Left lung (tissue), 10 donors: ENCODE data around the gene VPS13D. TPM values are rescaled to one million over a fixed set of nuclear protein-coding genes. Genes with fewer than 3 reads are reported as not detected.

Experiments used
- ATAC-seq: fragments of 200-7000 bp; cut with Tn5 transposase; one replicate; pipeline ENCODE4 v1.9.1; 2020; ENCODE audit warnings: moderate library complexity
- DNase-seq, 4 donors: peaks; one replicate each; pipeline ENCODE4 v3.0.0-alpha.2; 2013 to 2020
- H3K27ac ChIP-seq, 2 donors: fragments of 200-600 bp; sonication (generic) in 1 of 2; one replicate each; pipeline versions ENCODE4 v1.5.0 to v1.8.0; 2020 to 2021
- H3K27me3 ChIP-seq, 2 donors: fragments of 200-600 bp; sonication (generic) in 1 of 2; one replicate each; pipeline versions ENCODE4 v1.5.0 to v1.8.0; 2020 to 2021
- H3K36me3 ChIP-seq, 2 donors: fragments of 200-600 bp; sonication (generic) in 1 of 2; one replicate each; pipeline versions ENCODE4 v1.5.0 to v1.8.0; 2020 to 2021
- H3K4me1 ChIP-seq, 2 donors: fragments of 200-600 bp; one replicate each; pipeline ENCODE4 v1.8.0; 2021
- H3K4me3 ChIP-seq, 2 donors: fragments of 200-600 bp; sonication (generic) in 1 of 2; one replicate each; pipeline versions ENCODE4 v1.5.0 to v1.8.0; 2020 to 2021; ENCODE audit warnings: mild to moderate bottlenecking in 1 of 2
- H3K9me3 ChIP-seq, 2 donors: fragments of 200-600 bp; sonication (generic) in 1 of 2; one replicate each; pipeline versions ENCODE4 v1.5.0 to v1.8.0; 2020 to 2021
- intact Hi-C, 2 donors: fragments of 100-400 bp; cut with DNase I; formaldehyde crosslinking; loops; one replicate each; pipeline versions ENCODE4 v1.11.2 to v1.14.2; 2022
- polyA plus RNA-seq, 6 donors: library from polyadenylated mRNA; unstranded; fragments of 120-200 nt; gene quantifications; one replicate each; pipeline ENCODE4 v1.2.1, GENCODE V29; 2013; ENCODE audit not compliant: insufficient read length in 6 of 6
- total RNA-seq, 2 donors: library from RNA; stranded (reverse); fragmentation: NEBNext Ultra II Directional; extraction: Animal tissue kit (Norgen Biotek cat#: 25700); gene quantifications; one replicate each; pipeline ENCODE4 v1.2.1, GENCODE V29; 2021
- TF ChIP-seq, protein P1 (sequence below), 2 donors: fragments of 200-600 bp; sonication (generic) in 1 of 2; IDR thresholded peaks; one replicate each; pipeline versions ENCODE4 v1.5.0 to v1.8.0; 2021; ENCODE audit warnings: antibody characterized with exemption in 2 of 2
- donor health status: DM: no; HTN: yes; CAD: no.
- donor health status: DM: no; HTN: no; CAD: no.

VPS13D gene
- total and polyA plus RNA-seq, 8 donors: 26.6 to 62.3 (median 30.2) TPM

- Histone ChIP-seq H3K4me1 (peaks cover 15 to 23% of the 10 kb centered on the region in 2 donors), H3K36me3 (peaks cover 0 to 33% of the 10 kb centered on the region in 2 donors), H3K4me3 (no peak overlapping the region), H3K27me3 (no peaks in the 10 kb centered on the region), H3K9me3 (no peaks in the 10 kb centered on the region), H3K27ac (no peak overlapping the region)
- no peak for ATAC-seq
- TF ChIP-seq, protein P1, sequence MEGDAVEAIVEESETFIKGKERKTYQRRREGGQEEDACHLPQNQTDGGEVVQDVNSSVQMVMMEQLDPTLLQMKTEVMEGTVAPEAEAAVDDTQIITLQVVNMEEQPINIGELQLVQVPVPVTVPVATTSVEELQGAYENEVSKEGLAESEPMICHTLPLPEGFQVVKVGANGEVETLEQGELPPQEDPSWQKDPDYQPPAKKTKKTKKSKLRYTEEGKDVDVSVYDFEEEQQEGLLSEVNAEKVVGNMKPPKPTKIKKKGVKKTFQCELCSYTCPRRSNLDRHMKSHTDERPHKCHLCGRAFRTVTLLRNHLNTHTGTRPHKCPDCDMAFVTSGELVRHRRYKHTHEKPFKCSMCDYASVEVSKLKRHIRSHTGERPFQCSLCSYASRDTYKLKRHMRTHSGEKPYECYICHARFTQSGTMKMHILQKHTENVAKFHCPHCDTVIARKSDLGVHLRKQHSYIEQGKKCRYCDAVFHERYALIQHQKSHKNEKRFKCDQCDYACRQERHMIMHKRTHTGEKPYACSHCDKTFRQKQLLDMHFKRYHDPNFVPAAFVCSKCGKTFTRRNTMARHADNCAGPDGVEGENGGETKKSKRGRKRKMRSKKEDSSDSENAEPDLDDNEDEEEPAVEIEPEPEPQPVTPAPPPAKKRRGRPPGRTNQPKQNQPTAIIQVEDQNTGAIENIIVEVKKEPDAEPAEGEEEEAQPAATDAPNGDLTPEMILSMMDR (IDR thresholded peaks at IDR 0.05): no peak
- intact Hi-C loops: no loop called here
- DNase-seq: no peak
These were observed 276.8 kb downstream of the VPS13D start for GRCh38 chr1:12506281-12507280.

DNA sequence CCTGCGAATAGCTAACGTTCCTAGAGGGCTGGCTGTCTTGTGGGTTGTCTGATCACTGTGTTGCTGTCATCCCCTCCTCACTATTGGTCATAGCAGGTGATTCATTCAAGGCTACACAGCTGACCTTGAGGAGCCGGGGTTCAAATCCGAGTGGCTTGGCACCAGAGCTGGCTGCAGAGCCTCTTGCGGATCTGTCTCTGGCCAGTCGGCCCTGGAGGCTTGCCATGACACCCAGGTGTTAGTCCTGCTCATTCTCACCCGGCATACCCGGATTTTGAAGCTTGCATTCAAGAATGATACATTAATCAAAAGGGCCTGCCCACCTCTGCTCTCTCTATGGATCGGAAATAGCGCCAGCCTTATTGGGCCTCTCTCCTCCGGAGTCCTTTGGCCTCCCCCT lies 277.8 kb downstream of the VPS13D start:
- Histone ChIP-seq H3K36me3 (peaks cover 0 to 33% of the 10 kb centered on the region in 2 donors), H3K27ac (no peak overlapping the region), H3K4me3 (no peak overlapping the region), H3K27me3 (no peaks in the 10 kb centered on the region), H3K4me1 (peaks cover 15 to 29% of the 10 kb centered on the region in 2 donors), H3K9me3 (no peaks in the 10 kb centered on the region)
- DNase-seq (no peak), ATAC-seq (no peak)
- TF ChIP-seq, protein P1 (IDR thresholded peaks at IDR 0.05): no peak
- intact Hi-C loops: no loop called here

DNA sequence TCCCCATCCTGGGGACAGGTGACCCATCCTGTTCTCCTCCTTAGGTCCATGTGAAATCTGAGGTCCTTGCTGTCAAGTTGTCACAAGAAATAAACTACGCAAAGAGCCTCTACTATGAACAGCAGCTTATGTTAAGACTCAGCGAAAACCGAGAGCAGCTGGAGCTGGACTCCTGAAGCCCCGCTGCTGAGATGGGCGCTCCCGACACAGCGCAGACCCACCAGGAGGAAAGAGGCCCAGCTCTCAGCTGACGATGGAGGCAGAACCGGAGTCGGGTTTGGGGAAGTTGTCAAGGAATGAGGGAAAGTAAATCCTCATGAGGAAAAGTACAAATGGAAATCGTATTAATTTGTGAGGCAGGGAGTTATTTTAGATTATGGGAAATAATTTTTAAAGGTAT lies 279.0 kb downstream of the VPS13D start:
- Histone ChIP-seq H3K4me1 (peaks cover 15 to 29% of the 10 kb centered on the region in 2 donors), H3K27ac (no peak overlapping the region), H3K36me3 (peaks cover 0 to 33% of the 10 kb centered on the region in 2 donors), H3K27me3 (no peaks in the 10 kb centered on the region), H3K9me3 (no peaks in the 10 kb centered on the region), H3K4me3 (no peak overlapping the region)
- DNase-seq (no peak), ATAC-seq (no peak)
- TF ChIP-seq, protein P1 (IDR thresholded peaks at IDR 0.05): no peak
- intact Hi-C loops: no loop called here

- no peaks in the 10 kb centered on the region for H3K9me3 ChIP-seq
- ATAC-seq (no peak), DNase-seq (no peak)
- peaks cover 0 to 33% of the 10 kb centered on the region in 2 donors for H3K36me3 ChIP-seq
- intact Hi-C loops: no loop called here
- H3K27ac ChIP-seq: peak overlapping the region; percentile 54 to 58
- H3K27me3 ChIP-seq: no peaks in the 10 kb centered on the region
- TF ChIP-seq, protein P1 (IDR thresholded peaks at IDR 0.05): no peak
- H3K4me3 ChIP-seq: peak overlapping the region in 1 of 2 donors; percentile 14
- H3K4me1 ChIP-seq: peaks cover 15 to 29% of the 10 kb centered on the region in 2 donors
These were observed 281.3 kb downstream of the VPS13D start for GRCh38 chr1:12511128-12511484.
